ENCODE data around the gene RNF135. TPM values are rescaled to one million over a fixed set of nuclear protein-coding genes. Genes with fewer than 3 reads are reported as not detected.

Gene RNF135
- total and polyA plus RNA-seq, 10 of the 15 experiments (the other 5 are each of a cell fraction or from before 2014, with no cell fraction given): 12.7 to 28.0 (median 18.7) TPM

GRCh38 chr17:31048780-31049179 lies 77.9 kb downstream of the RNF135 start:
- Histone ChIP-seq H3K79me2 (ENCODE audit: control insufficient read depth, insufficient read depth, low read length) (no peaks in the 10 kb centered on the region), H3K4me3 (no peak overlapping the region), H3K27ac (ENCODE audit: control insufficient read depth, insufficient read depth) (no peak overlapping the region), H2AFZ (ENCODE audit: control insufficient read depth, low read depth, low read length) (no peak overlapping the region), H3K9ac (ENCODE audit: control insufficient read depth, insufficient read depth, low read length) (no peak overlapping the region), H3K9me3 (replicated peaks; ENCODE audit: control insufficient read depth, insufficient read depth, low read length) (no peaks in the 10 kb centered on the region), H3K27me3 (replicated peaks in 1 of 2; ENCODE audit: control insufficient read depth in 2 of 2, insufficient read depth in 2 of 2, low read length in 1 of 2) (no peaks in the 10 kb centered on the region), H3K36me3 (ENCODE audit: control insufficient read depth in 2 of 2, insufficient read depth in 2 of 2, low read length in 1 of 2) (no peaks in the 10 kb centered on the region), H3K4me1 (ENCODE audit: control insufficient read depth, insufficient read depth, low read length) (no peaks in the 10 kb centered on the region), H4K20me1 (ENCODE audit: control insufficient read depth, insufficient read depth) (no peaks in the 10 kb centered on the region), H3K4me2 (ENCODE audit: control insufficient read depth, insufficient read depth) (no peak overlapping the region)
- DNase-seq (ENCODE audit: low read depth, low spot score): no peak
- CTCF ChIA-PET: interaction anchor here (1.2 to 1.5 kb wide), 2 partner anchors 33 to 167 kb away, joined by 3 read pairs; no protein-coding TSS in a partner anchor
- in situ Hi-C loops (cut with MboI) (no loop called here), intact Hi-C loops (cut with micrococcal nuclease; ENCODE audit: unreplicated experiment) (no loop called here)
- no peak for TF ChIP-seq POU2F2 (IDR thresholded peaks at IDR 0.05; ENCODE audit: borderline replicate concordance, low read depth, low read length)
- no peak for TF ChIP-seq NR2C1 (IDR thresholded peaks at IDR 0.05)
- no TSS peak for BruUV-seq (replicated peaks)
- FAIRE-seq: no peak
- RAD21 ChIA-PET (ENCODE audit: unreplicated experiment): interaction anchor here (0.7 to 1.2 kb wide), 2 partner anchors 13 to 78 kb away, joined by 3 read pairs; partner anchors contain the start of gene RNF135
- POLR2A ChIA-PET: no interaction called here
- SMC1A ChIA-PET (ENCODE audit: uncharacterized antibody, unreplicated experiment): interaction anchor here (1.1 kb wide), 1 partner anchor 9 kb away, joined by 4 read pairs; no protein-coding TSS in a partner anchor
- ATAC-seq: no peak

Small RNAs within 50 kb of the gene (small RNA-seq; reads per million reads assigned to genes)
- gene AC138207.3 (not detected), gene RN7SL138P (not detected)

Other genes with a start within 250 kb of the RNF135 start
- gene CRLF3, start 146.3 kb upstream of the RNF135 start, total RNA-seq (2014; rRNA removed): 26.1 and 29.2 TPM in 2 replicates
- gene CRLF3, start 146.3 kb upstream of the RNF135 start, total RNA-seq (2014; rRNA removed; fragmentation: Illumina TruSeq; extraction: Trizol): 28.7 and 30.5 TPM in 2 replicates
- 22.0 and 23.4 TPM in 2 replicates for gene CRLF3, start 146.3 kb upstream of the RNF135 start, total RNA-seq (2021)
- gene CRLF3, start 146.3 kb upstream of the RNF135 start, polyA plus RNA-seq (2011; rRNA removed): 39.2 and 54.3 TPM in 2 replicates
- 27.3 and 38.7 TPM in 2 replicates for gene CRLF3, start 146.3 kb upstream of the RNF135 start, polyA plus RNA-seq (2014; fragmentation: Illumina TruSeq; extraction: Trizol)
- gene CRLF3, start 146.3 kb upstream of the RNF135 start, polyA plus RNA-seq (2014; fragmentation: Nextera tagmentation; extraction: Ambion mirVana): 10 to 100 TPM; 10.0 to 11.9 TPM
- gene CRLF3, start 146.3 kb upstream of the RNF135 start, polyA plus RNA-seq (2014; rRNA removed): 18.9 and 21.7 TPM in 2 replicates
- 10 to 100 TPM; 27.4 to 30.0 TPM for gene CRLF3, start 146.3 kb upstream of the RNF135 start, polyA plus RNA-seq (2016; fragmentation: Nextera tagmentation; extraction: Ambion mirVana)
- 12.8 and 14.1 TPM in 2 replicates for gene ATAD5, start 139.1 kb upstream of the RNF135 start, total RNA-seq (2014; rRNA removed)
- 16.2 and 17.2 TPM in 2 replicates for gene ATAD5, start 139.1 kb upstream of the RNF135 start, total RNA-seq (2014; rRNA removed; fragmentation: Illumina TruSeq; extraction: Trizol)
- 16.0 and 18.0 TPM in 2 replicates for gene ATAD5, start 139.1 kb upstream of the RNF135 start, total RNA-seq (2021)
- 12.4 and 24.6 TPM in 2 replicates for gene ATAD5, start 139.1 kb upstream of the RNF135 start, polyA plus RNA-seq (2011; rRNA removed)
- gene ATAD5, start 139.1 kb upstream of the RNF135 start, polyA plus RNA-seq (2014; fragmentation: Illumina TruSeq; extraction: Trizol): 13.6 and 16.6 TPM in 2 replicates
- gene ATAD5, start 139.1 kb upstream of the RNF135 start, polyA plus RNA-seq (2014; fragmentation: Nextera tagmentation; extraction: Ambion mirVana): 1 to 10 TPM; 3.8 to 4.1 TPM
- 7.3 and 10.3 TPM in 2 replicates for gene ATAD5, start 139.1 kb upstream of the RNF135 start, polyA plus RNA-seq (2014; rRNA removed)
- gene ATAD5, start 139.1 kb upstream of the RNF135 start, polyA plus RNA-seq (2016; fragmentation: Nextera tagmentation; extraction: Ambion mirVana): 10 to 100 TPM; 18.2 to 19.7 TPM
- gene TEFM, start 64.8 kb upstream of the RNF135 start, total RNA-seq (2014; rRNA removed): 13.7 and 14.4 TPM in 2 replicates
- gene TEFM, start 64.8 kb upstream of the RNF135 start, total RNA-seq (2014; rRNA removed; fragmentation: Illumina TruSeq; extraction: Trizol): 21.1 and 21.7 TPM in 2 replicates
- gene TEFM, start 64.8 kb upstream of the RNF135 start, total RNA-seq (2021): 13.3 and 15.7 TPM in 2 replicates
- gene TEFM, start 64.8 kb upstream of the RNF135 start, polyA plus RNA-seq (2011; rRNA removed): 18.9 and 26.9 TPM in 2 replicates
- gene TEFM, start 64.8 kb upstream of the RNF135 start, polyA plus RNA-seq (2014; fragmentation: Illumina TruSeq; extraction: Trizol): 36.2 and 52.5 TPM in 2 replicates
- 10 to 100 TPM; 36.3 to 57.1 TPM for gene TEFM, start 64.8 kb upstream of the RNF135 start, polyA plus RNA-seq (2014; fragmentation: Nextera tagmentation; extraction: Ambion mirVana)
- gene TEFM, start 64.8 kb upstream of the RNF135 start, polyA plus RNA-seq (2014; rRNA removed): 9.6 and 11.5 TPM in 2 replicates
- gene TEFM, start 64.8 kb upstream of the RNF135 start, polyA plus RNA-seq (2016; fragmentation: Nextera tagmentation; extraction: Ambion mirVana): 10 to 100 TPM; 40.7 to 41.1 TPM
- gene ADAP2, start 49.1 kb upstream of the RNF135 start, total RNA-seq (2014; rRNA removed): 12.3 and 13.6 TPM in 2 replicates
- gene ADAP2, start 49.1 kb upstream of the RNF135 start, total RNA-seq (2014; rRNA removed; fragmentation: Illumina TruSeq; extraction: Trizol): 10.2 and 12.1 TPM in 2 replicates
- gene ADAP2, start 49.1 kb upstream of the RNF135 start, total RNA-seq (2021): 7.4 and 9.2 TPM in 2 replicates
- 0.15 and 0.30 TPM in 2 replicates for gene ADAP2, start 49.1 kb upstream of the RNF135 start, polyA plus RNA-seq (2011; rRNA removed)
- gene ADAP2, start 49.1 kb upstream of the RNF135 start, polyA plus RNA-seq (2014; fragmentation: Illumina TruSeq; extraction: Trizol): 10.9 TPM in 2 replicates
- gene ADAP2, start 49.1 kb upstream of the RNF135 start, polyA plus RNA-seq (2014; fragmentation: Nextera tagmentation; extraction: Ambion mirVana): 1 to 10 TPM; 2.9 to 5.6 TPM
- gene ADAP2, start 49.1 kb upstream of the RNF135 start, polyA plus RNA-seq (2014; rRNA removed): 8.0 and 9.6 TPM in 2 replicates
- gene ADAP2, start 49.1 kb upstream of the RNF135 start, polyA plus RNA-seq (2016; fragmentation: Nextera tagmentation; extraction: Ambion mirVana): 1 to 10 TPM; 3.7 to 3.8 TPM
- 22.3 and 24.6 TPM in 2 replicates for gene NF1, start 123.9 kb downstream of the RNF135 start, total RNA-seq (2014; rRNA removed)
- gene NF1, start 123.9 kb downstream of the RNF135 start, total RNA-seq (2014; rRNA removed; fragmentation: Illumina TruSeq; extraction: Trizol): 21.9 and 22.9 TPM in 2 replicates
- gene NF1, start 123.9 kb downstream of the RNF135 start, total RNA-seq (2021): 26.3 and 29.4 TPM in 2 replicates
- gene NF1, start 123.9 kb downstream of the RNF135 start, polyA plus RNA-seq (2011; rRNA removed): 31.8 and 34.0 TPM in 2 replicates
- 23.1 and 32.3 TPM in 2 replicates for gene NF1, start 123.9 kb downstream of the RNF135 start, polyA plus RNA-seq (2014; fragmentation: Illumina TruSeq; extraction: Trizol)
- 1 to 10 TPM; 2.5 to 5.6 TPM for gene NF1, start 123.9 kb downstream of the RNF135 start, polyA plus RNA-seq (2014; fragmentation: Nextera tagmentation; extraction: Ambion mirVana)
- 9.6 and 11.3 TPM in 2 replicates for gene NF1, start 123.9 kb downstream of the RNF135 start, polyA plus RNA-seq (2014; rRNA removed)
- 1 to 10 TPM; 4.3 to 4.7 TPM for gene NF1, start 123.9 kb downstream of the RNF135 start, polyA plus RNA-seq (2016; fragmentation: Nextera tagmentation; extraction: Ambion mirVana)

Measured in GM12878 (cell line).